Progenitor cell of endocrine pancreas (in vitro differentiated cells): ENCODE measurements around the gene LMAN1L. TPM values are rescaled to one million over a fixed set of nuclear protein-coding genes. Genes with fewer than 3 reads are reported as not detected.

Experiments used
- DNase-seq: peaks from one replicate; pipeline ENCODE4 v3.0.0; 2021; ENCODE audit warnings: low spot score; ENCODE audit not compliant: unreplicated experiment
- H3K27ac Mint-ChIP-seq: 2 replicates; pipeline ENCODE4 v1.8.0; 2021; ENCODE audit warnings: mild to moderate bottlenecking, moderate library complexity, mixed read lengths
- H3K27me3 Mint-ChIP-seq: 2 replicates; pipeline ENCODE4 v1.8.0; 2021; ENCODE audit warnings: mixed read lengths
- H3K36me3 Mint-ChIP-seq: 2 replicates; pipeline ENCODE4 v1.8.0; 2022; ENCODE audit warnings: mixed read lengths; ENCODE audit not compliant: insufficient read depth
- H3K4me1 Mint-ChIP-seq: 2 replicates; pipeline ENCODE4 v1.8.0; 2021; ENCODE audit warnings: low read depth, mixed read lengths
- H3K4me3 Mint-ChIP-seq: 2 replicates; pipeline ENCODE4 v1.8.0; 2021; ENCODE audit warnings: low read depth, mild to moderate bottlenecking, moderate library complexity, mixed read lengths
- H3K9me3 Mint-ChIP-seq: 2 replicates; pipeline ENCODE4 v1.8.0; 2021; ENCODE audit warnings: low read depth, mixed read lengths
- total RNA-seq: library from RNA; stranded (reverse); gene quantifications from 2 replicates; pipeline ENCODE4 v1.2.1, GENCODE V29; 2021
- TF ChIP-seq, protein P1 (sequence below): fragments of 200-600 bp; sonication (generic); IDR thresholded peaks from one replicate; pipeline ENCODE4 v1.5.0; 2021; ENCODE audit warnings: antibody characterized with exemption, mild to moderate bottlenecking; ENCODE audit not compliant: unreplicated experiment

Gene LMAN1L
- total RNA-seq, 1 donor from 2014 or later: not detected

DNA sequence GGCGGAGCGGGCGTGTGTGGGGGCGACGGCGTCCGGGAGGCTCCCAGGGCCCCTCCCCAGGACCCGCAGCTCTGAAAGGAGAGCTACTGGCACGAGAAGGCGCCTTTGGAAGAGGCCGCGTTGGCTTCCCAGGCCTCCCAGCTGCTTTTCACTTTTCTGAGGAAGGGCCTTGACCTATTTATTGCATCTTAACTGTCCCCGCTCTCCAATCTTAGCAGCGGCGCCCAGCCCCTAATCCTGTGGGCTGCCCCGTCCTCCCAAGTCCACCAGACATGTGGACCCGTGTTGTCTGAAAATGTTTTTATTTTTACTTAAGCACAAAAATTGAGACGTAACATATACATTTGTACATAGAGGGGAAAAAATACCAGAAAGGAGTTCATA, 30.8 kb downstream of the LMAN1L start:
- peaks cover 5% of the 10 kb centered on the region for H3K36me3 Mint-ChIP-seq
- TF ChIP-seq, protein P1, sequence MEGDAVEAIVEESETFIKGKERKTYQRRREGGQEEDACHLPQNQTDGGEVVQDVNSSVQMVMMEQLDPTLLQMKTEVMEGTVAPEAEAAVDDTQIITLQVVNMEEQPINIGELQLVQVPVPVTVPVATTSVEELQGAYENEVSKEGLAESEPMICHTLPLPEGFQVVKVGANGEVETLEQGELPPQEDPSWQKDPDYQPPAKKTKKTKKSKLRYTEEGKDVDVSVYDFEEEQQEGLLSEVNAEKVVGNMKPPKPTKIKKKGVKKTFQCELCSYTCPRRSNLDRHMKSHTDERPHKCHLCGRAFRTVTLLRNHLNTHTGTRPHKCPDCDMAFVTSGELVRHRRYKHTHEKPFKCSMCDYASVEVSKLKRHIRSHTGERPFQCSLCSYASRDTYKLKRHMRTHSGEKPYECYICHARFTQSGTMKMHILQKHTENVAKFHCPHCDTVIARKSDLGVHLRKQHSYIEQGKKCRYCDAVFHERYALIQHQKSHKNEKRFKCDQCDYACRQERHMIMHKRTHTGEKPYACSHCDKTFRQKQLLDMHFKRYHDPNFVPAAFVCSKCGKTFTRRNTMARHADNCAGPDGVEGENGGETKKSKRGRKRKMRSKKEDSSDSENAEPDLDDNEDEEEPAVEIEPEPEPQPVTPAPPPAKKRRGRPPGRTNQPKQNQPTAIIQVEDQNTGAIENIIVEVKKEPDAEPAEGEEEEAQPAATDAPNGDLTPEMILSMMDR: no peak
- H3K4me1 Mint-ChIP-seq: peaks cover 10% of the 10 kb centered on the region
- peak overlapping the region; percentile 73 for H3K4me3 Mint-ChIP-seq
- H3K27me3 Mint-ChIP-seq: no peaks in the 10 kb centered on the region
- no peak for DNase-seq
- H3K9me3 Mint-ChIP-seq: no peaks in the 10 kb centered on the region
- H3K27ac Mint-ChIP-seq: peak overlapping the region; percentile 91

DNA sequence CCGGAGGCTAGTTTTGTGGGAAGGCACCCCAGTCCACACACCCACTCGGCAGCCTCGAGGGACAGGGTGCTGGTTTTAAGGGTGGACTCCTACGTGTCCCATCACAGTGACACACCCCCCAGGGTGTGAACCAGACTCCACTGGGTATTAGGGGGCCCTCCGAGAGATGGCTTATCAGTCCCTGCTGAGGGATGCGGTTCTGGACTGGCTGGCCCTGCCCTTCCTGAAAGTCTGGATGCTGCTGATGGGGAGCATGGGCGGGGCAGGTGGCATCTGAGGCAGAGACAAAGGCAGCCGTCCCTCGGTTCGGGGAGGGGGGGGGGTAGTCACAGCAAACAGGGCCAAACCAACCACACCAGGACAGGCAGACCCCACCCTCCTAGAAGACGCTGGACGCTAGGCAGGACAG, 31.3 kb downstream of the LMAN1L start:
- no peaks in the 10 kb centered on the region for H3K27me3 Mint-ChIP-seq
- DNase-seq: no peak
- H3K27ac Mint-ChIP-seq: no peak overlapping the region
- peak overlapping the region; percentile 73 for H3K4me3 Mint-ChIP-seq
- H3K36me3 Mint-ChIP-seq: peaks cover 5% of the 10 kb centered on the region
- TF ChIP-seq, protein P1: no peak
- H3K9me3 Mint-ChIP-seq: no peaks in the 10 kb centered on the region
- H3K4me1 Mint-ChIP-seq: peaks cover 10% of the 10 kb centered on the region

DNA sequence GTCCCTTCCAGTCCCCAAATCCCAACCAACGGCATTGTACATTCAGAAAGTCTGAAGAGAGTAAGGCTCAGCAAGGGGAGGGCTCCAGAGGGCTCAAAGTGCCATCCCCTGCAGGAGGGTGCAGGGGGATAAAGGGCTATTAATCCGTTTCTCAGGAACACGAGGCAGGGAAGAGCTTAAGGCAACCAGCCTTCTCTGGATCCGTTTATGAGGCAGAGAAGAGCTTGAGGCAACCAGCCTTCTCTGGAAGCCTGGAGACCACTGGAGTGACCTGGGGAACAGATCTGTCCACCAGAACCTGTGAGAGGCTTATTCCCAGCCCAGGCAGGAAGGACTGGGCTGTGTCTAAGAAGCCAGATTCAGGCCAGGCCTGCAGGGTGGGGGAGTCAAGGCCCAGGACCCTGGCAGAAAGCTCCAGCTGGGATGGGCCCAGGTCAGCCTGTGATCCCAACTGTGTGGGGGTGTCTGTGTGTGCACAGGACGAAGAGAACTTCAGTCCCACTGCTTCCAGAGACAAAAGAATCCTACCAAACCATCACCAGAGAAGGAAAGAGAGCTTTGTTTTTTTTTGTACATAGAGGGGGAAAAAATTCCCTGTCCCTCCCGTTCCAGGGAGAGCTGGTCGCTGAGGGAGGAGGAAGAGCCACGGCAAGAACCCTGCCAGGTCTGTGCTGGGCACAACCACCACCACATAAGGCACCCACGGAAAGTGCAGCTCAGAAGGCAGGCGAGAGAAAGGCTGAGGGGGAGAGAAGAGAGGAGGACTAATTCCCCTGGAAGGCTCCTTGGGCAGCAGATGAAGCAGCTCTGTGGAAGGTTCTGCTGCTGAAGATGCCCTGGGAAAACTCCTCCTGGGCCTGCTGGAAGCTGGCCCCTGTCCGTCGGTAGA, 31.9 kb downstream of the LMAN1L start:
- H3K9me3 Mint-ChIP-seq: no peaks in the 10 kb centered on the region
- peaks cover 10% of the 10 kb centered on the region for H3K4me1 Mint-ChIP-seq
- peak overlapping the region; percentile 29 for H3K27ac Mint-ChIP-seq
- no peak overlapping the region for H3K4me3 Mint-ChIP-seq
- DNase-seq: no peak
- TF ChIP-seq, protein P1: no peak
- peaks cover 6% of the 10 kb centered on the region for H3K36me3 Mint-ChIP-seq
- no peaks in the 10 kb centered on the region for H3K27me3 Mint-ChIP-seq

DNA sequence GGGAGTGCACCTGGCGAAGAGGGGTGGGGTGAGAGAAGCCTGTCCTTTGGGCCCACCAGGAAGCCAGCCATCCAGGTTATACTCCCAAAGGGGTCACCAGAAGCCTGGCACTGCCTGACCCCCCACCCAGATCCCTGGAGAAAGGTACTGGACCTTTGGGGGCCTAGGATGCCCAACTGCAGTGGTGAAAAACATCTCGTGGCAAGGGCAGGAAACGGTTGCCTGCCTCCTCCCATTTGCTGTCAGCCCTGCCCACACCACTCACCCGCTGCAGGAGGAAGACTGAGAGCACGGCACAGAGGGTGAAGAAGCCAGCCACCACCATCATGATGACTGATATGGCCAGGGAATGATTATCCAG, 32.6 kb downstream of the LMAN1L start:
- no peak for DNase-seq
- Mint-ChIP-seq H3K9me3 (no peaks in the 10 kb centered on the region), H3K27me3 (no peaks in the 10 kb centered on the region), H3K36me3 (peaks cover 7% of the 10 kb centered on the region), H3K27ac (no peak overlapping the region), H3K4me3 (no peak overlapping the region), H3K4me1 (peaks cover 10% of the 10 kb centered on the region)
- TF ChIP-seq, protein P1: no peak

DNA sequence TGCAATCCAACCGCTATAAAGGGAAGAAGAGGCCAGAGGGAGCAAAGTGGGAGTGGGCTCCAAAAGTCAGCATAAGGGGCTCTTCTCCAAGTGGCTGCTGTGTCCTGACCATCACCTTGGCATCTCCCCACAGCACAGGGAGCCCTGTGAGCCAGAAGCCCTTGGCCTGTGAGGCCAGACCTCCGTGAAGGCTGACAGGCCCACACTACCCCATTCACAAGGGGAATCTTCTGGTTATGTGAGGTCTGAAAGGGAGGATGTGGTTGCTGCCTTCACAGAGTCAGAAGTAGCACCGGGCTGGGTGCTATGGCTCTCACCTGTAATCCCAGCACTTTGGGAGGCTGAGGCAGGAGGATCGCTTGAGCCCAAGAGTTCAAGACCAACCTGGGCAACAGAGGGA, 32.9 kb downstream of the LMAN1L start:
- TF ChIP-seq, protein P1: no peak
- Mint-ChIP-seq H3K9me3 (no peaks in the 10 kb centered on the region), H3K36me3 (peaks cover 7% of the 10 kb centered on the region), H3K27me3 (no peaks in the 10 kb centered on the region), H3K4me1 (peaks cover 10% of the 10 kb centered on the region), H3K4me3 (no peak overlapping the region), H3K27ac (no peak overlapping the region)
- DNase-seq: no peak
